GM12878 (cell line): ENCODE results near the gene PGBD5.

Experiments
- JUND ChIP-seq: IDR thresholded peaks from 2 replicates; pipeline ENCODE4 v1.6.1; 2012; ENCODE audit warnings: low read depth, mild to moderate bottlenecking, low read length, improper control_type of control experiment, moderate library complexity
- POLR2A ChIP-seq: IDR thresholded peaks from 2 replicates; pipeline ENCODE4 v1.6.1; 2011; ENCODE audit warnings: low read depth, mild to moderate bottlenecking, low read length
- POLR2AphosphoS5 ChIP-seq: IDR thresholded peaks from 2 replicates; pipeline ENCODE4 v1.6.1; 2011; ENCODE audit warnings: mild to moderate bottlenecking, low read length, inconsistent platforms
- TF ChIP-seq, protein P1 (sequence below): IDR thresholded peaks from 2 replicates; pipeline ENCODE4 v1.6.1; 2012; ENCODE audit warnings: low read length, inconsistent platforms
- TF ChIP-seq, protein P2 (sequence below), 3 experiments: IDR thresholded peaks in 2 of 3; conservative IDR thresholded peaks in 1 of 3; 2 replicates each; pipeline ENCODE4 v1.5.1; 2011; ENCODE audit warnings: low read depth in 3 of 3, low read length in 3 of 3, mild to moderate bottlenecking in 3 of 3, control low read depth in 2 of 3, moderate library complexity in 2 of 3, inconsistent platforms in 1 of 3, mixed read lengths in 1 of 3; ENCODE audit not compliant: control insufficient read depth in 2 of 3, insufficient read depth in 1 of 3; ENCODE audit errors: extremely low read depth in 1 of 3

DNA sequence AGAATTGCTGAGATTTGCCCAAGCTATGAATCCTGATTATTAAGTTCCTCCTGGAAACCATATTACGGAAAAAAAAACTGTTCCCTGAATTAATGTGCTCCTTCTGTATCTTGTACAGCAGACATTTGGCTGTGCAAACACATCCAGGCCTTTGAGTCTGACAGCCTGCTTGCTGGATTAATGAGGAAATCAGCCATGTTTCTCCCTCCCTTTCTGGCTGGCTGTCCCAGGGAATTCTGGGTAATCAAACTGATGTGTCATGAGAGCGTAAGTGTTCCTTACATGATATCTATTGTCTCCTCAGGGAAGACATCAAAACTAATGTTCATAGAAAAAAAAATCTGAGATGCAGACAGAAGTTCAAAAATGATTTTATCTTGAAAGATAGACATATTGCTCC is 18.8 kb downstream of the PGBD5 start:
- TF ChIP-seq POLR2AphosphoS5, result no peak
- TF ChIP-seq, protein P1, sequence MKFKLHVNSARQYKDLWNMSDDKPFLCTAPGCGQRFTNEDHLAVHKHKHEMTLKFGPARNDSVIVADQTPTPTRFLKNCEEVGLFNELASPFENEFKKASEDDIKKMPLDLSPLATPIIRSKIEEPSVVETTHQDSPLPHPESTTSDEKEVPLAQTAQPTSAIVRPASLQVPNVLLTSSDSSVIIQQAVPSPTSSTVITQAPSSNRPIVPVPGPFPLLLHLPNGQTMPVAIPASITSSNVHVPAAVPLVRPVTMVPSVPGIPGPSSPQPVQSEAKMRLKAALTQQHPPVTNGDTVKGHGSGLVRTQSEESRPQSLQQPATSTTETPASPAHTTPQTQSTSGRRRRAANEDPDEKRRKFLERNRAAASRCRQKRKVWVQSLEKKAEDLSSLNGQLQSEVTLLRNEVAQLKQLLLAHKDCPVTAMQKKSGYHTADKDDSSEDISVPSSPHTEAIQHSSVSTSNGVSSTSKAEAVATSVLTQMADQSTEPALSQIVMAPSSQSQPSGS, result no peak
- no peak for TF ChIP-seq POLR2A
- TF ChIP-seq JUND, result no peak
- TF ChIP-seq, protein P2, sequence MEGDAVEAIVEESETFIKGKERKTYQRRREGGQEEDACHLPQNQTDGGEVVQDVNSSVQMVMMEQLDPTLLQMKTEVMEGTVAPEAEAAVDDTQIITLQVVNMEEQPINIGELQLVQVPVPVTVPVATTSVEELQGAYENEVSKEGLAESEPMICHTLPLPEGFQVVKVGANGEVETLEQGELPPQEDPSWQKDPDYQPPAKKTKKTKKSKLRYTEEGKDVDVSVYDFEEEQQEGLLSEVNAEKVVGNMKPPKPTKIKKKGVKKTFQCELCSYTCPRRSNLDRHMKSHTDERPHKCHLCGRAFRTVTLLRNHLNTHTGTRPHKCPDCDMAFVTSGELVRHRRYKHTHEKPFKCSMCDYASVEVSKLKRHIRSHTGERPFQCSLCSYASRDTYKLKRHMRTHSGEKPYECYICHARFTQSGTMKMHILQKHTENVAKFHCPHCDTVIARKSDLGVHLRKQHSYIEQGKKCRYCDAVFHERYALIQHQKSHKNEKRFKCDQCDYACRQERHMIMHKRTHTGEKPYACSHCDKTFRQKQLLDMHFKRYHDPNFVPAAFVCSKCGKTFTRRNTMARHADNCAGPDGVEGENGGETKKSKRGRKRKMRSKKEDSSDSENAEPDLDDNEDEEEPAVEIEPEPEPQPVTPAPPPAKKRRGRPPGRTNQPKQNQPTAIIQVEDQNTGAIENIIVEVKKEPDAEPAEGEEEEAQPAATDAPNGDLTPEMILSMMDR (IDR thresholded peaks at IDR 0.05 in 2 of 3, conservative IDR thresholded peaks at IDR 0.05 in 1 of 3; ENCODE audit: control insufficient read depth in 2 of 3, extremely low read depth in 1 of 3, insufficient read depth in 1 of 3, low read depth in 3 of 3, low read length in 3 of 3), result no peak
